NCI-H1048 (cell line): ENCODE measurements around the gene ANGPT4.
"Not testable (repeated sequence)": the region's sequence is repeated elsewhere in the genome, so short reads cannot be mapped to it uniquely, and the experiment has no call there.

Experiments
- DNase-seq: peaks from one replicate; lab custom pipeline; 2025; lab: John Stamatoyannopoulos, UW

Gene ANGPT4

GRCh38 chr20:873875-874607, 42.1 kb downstream of the ANGPT4 start:
- DNase-seq = no peak

- DNase-seq = no peak
Observed at GRCh38 chr20:872855-873520, 43.1 kb downstream of the ANGPT4 start.

- no peak for DNase-seq
Observed at GRCh38 chr20:871948-872347, 44.2 kb downstream of the ANGPT4 start.

- no peak for DNase-seq
Observed at GRCh38 chr20:871436-871835, 44.7 kb downstream of the ANGPT4 start.

GRCh38 chr20:870758-871157, 45.4 kb downstream of the ANGPT4 start:
- DNase-seq = no peak

GRCh38 chr20:869606-870005, 46.5 kb downstream of the ANGPT4 start:
- no peak for DNase-seq

GRCh38 chr20:868279-868678, 47.9 kb downstream of the ANGPT4 start:
- DNase-seq = no peak

GRCh38 chr20:865440-865839, 50.7 kb downstream of the ANGPT4 start:
- no peak for DNase-seq

GRCh38 chr20:860891-861290, 55.2 kb downstream of the ANGPT4 start:
- no peak for DNase-seq

- DNase-seq = no peak
Observed at GRCh38 chr20:859751-860231, 56.3 kb downstream of the ANGPT4 start.

GRCh38 chr20:858011-858410, 58.1 kb downstream of the ANGPT4 start:
- DNase-seq = no peak

- DNase-seq = no peak
Observed at GRCh38 chr20:856361-856775, 59.8 kb downstream of the ANGPT4 start.

- DNase-seq = no peak
Observed at GRCh38 chr20:855466-856360, 60.4 kb downstream of the ANGPT4 start.

GRCh38 chr20:854601-855000, 61.5 kb downstream of the ANGPT4 start:
- no peak for DNase-seq

GRCh38 chr20:853406-853996, 62.6 kb downstream of the ANGPT4 start:
- DNase-seq = no peak

GRCh38 chr20:848731-849130, 67.4 kb downstream of the ANGPT4 start:
- not testable (repeated sequence) for DNase-seq

GRCh38 chr20:848193-848592, 67.9 kb downstream of the ANGPT4 start:
- DNase-seq = no peak

GRCh38 chr20:846894-847278, 69.2 kb downstream of the ANGPT4 start:
- no peak for DNase-seq

GRCh38 chr20:845941-846893, 69.9 kb downstream of the ANGPT4 start:
- no peak for DNase-seq

- no peak for DNase-seq
Observed at GRCh38 chr20:845226-845868, 70.8 kb downstream of the ANGPT4 start.
